ENCODE results near the gene LIPT2.

DNA sequence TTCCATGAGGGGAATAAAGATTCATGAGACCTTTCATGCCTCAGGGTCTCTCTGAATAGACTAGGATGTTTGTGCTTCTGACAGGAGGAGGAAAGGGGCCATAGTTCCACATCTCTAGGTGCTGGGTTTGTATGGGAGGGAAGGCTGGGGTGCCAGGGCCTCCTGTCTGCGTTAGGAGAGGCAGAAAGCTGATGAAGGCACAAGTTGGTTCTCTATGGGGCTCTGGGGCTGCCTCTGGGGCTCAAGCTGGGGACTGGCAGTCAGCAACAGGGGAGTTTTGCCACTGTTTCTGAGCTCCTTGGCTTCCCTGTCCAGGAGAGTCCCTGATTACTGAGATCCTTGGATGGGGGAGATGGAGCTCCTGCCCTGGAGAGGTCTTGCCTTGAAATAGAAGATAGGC is 30.3 kb downstream of the LIPT2 start:
- TF ChIP-seq CTCF (IDR thresholded peaks at IDR 0.05) = no peak
- no peak for TF ChIP-seq POLR2A (IDR thresholded peaks at IDR 0.05)

Data from lower leg skin (tissue), 3 donors.